Keratinocyte (primary cell): ENCODE measurements around the gene VCL.

Source experiments
- EZH2 ChIP-seq: IDR thresholded peaks from one replicate; pipeline ENCODE4 v1.6.1; 2012; ENCODE audit warnings: inconsistent platforms, mild to moderate bottlenecking, low read length, moderate library complexity
- TF ChIP-seq, protein P1 (sequence below), 3 experiments: IDR thresholded peaks in 1 of 3; conservative IDR thresholded peaks in 1 of 3; optimal IDR thresholded peaks in 1 of 3; 2 replicates in 2 of 3; 3 replicates in 1 of 3; pipeline versions ENCODE3 to v1.5.1; 2011; ENCODE audit warnings: low read length in 3 of 3, mild to moderate bottlenecking in 3 of 3, moderate library complexity in 2 of 3, control low read depth in 1 of 3, inconsistent platforms in 1 of 3; ENCODE audit not compliant: insufficient read depth in 2 of 3; ENCODE audit errors: extremely low read depth in 1 of 3

- TF ChIP-seq, protein P1, sequence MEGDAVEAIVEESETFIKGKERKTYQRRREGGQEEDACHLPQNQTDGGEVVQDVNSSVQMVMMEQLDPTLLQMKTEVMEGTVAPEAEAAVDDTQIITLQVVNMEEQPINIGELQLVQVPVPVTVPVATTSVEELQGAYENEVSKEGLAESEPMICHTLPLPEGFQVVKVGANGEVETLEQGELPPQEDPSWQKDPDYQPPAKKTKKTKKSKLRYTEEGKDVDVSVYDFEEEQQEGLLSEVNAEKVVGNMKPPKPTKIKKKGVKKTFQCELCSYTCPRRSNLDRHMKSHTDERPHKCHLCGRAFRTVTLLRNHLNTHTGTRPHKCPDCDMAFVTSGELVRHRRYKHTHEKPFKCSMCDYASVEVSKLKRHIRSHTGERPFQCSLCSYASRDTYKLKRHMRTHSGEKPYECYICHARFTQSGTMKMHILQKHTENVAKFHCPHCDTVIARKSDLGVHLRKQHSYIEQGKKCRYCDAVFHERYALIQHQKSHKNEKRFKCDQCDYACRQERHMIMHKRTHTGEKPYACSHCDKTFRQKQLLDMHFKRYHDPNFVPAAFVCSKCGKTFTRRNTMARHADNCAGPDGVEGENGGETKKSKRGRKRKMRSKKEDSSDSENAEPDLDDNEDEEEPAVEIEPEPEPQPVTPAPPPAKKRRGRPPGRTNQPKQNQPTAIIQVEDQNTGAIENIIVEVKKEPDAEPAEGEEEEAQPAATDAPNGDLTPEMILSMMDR (optimal IDR thresholded peaks at IDR 0.05 in 1 of 3, IDR thresholded peaks at IDR 0.05 in 1 of 3, conservative IDR thresholded peaks at IDR 0.05 in 1 of 3; ENCODE audit: extremely low read depth in 1 of 3, insufficient read depth in 2 of 3, low read length in 3 of 3), result no peak
- TF ChIP-seq EZH2, result no peak
These were observed 159.0 kb downstream of the VCL start for GRCh38 chr10:74156919-74157289.
